GM12874 (cell line): ENCODE measurements around the gene CNTN1.

Experiments
- TF ChIP-seq, protein P1 (sequence below): IDR thresholded peaks from 2 replicates; pipeline ENCODE4 v1.5.1; 2011; ENCODE audit warnings: low read depth, mild to moderate bottlenecking, control low read depth, low read length, moderate library complexity; ENCODE audit not compliant: insufficient read depth

CNTN1 gene

DNA sequence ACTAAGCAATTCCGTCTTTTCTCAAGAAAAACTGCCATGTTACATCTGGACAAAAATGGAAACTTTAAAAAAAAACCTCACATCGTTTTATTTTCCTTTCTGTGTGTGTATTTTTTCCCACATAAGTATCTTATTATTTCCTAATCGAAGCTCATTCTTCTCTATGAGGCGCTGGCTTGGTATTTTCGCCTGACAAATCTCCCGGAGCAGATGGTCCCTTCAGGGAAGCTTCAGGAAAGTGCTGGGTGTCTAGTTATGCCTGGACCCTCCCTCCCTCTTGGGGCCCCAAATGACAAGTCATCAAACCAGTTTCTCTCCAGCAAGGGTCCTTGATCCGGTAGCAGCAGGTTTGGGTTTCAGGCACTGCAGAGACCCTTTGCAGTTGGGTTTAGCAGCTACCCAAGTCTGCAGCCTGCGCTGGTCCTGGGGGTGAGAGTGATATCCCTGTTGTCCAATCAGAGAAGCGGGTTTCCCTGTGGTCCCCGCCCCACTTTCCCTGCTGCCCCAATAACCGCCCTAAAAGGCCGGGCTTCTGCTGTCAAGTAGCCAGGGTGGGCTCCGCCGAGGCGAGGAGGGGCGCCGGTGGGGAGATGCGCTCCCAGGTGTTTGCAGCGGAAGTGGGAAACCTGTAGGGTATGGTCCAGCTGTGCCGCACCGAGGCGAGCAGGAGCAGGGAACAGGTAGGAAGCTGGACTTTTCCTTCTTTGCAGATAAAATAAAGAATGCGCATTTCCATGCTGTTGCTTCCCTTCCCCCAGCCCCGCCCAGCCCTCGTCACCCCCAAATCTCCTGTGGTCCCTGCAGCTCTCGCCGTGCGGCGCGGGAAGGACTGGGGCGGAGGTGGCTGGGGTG lies at the start of gene CNTN1:
Gene CNTN1 (plus strand): TSS at position 527 of the 852 bp plus-strand sequence.
- TF ChIP-seq, protein P1, sequence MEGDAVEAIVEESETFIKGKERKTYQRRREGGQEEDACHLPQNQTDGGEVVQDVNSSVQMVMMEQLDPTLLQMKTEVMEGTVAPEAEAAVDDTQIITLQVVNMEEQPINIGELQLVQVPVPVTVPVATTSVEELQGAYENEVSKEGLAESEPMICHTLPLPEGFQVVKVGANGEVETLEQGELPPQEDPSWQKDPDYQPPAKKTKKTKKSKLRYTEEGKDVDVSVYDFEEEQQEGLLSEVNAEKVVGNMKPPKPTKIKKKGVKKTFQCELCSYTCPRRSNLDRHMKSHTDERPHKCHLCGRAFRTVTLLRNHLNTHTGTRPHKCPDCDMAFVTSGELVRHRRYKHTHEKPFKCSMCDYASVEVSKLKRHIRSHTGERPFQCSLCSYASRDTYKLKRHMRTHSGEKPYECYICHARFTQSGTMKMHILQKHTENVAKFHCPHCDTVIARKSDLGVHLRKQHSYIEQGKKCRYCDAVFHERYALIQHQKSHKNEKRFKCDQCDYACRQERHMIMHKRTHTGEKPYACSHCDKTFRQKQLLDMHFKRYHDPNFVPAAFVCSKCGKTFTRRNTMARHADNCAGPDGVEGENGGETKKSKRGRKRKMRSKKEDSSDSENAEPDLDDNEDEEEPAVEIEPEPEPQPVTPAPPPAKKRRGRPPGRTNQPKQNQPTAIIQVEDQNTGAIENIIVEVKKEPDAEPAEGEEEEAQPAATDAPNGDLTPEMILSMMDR: no peak

DNA sequence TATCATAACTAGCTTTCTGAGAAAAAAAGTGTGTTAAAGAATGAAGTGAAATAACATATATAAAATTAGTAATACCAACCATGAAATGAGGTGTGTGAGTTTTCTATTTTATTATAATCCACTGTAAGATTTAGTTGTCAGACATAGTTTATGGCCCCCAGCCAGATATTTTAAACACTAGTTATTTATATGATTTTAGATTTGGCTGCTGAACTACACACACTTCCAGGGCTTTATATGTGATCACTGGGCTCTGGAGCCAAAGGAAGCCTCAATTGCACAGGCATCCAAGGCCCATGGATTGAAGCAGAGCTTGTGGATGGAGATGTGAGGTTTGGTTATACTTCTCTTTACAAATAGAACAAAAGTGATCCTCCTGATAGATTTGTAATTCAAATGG lies 48.7 kb upstream of the CNTN1 start:
- TF ChIP-seq, protein P1: no peak

DNA sequence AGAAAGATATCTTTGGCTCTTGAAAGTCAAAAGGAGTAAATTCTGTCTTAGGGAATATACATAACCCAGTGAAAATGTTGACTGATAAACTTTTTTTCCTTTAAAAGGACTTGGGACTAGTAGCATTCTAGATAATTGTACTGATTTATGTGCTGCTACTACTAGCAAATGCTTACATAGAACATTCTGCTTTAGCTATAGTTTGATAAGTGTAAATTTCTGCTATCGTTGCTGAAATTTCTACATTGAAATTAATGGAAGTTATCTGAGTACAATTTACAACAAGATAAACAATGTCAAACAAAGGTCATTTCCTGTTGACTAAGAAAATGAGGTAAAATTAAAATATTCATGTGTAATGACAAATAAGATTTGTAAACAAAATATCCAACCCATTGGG lies 48.3 kb upstream of the CNTN1 start:
- TF ChIP-seq, protein P1: no peak

- TF ChIP-seq, protein P1: no peak
Observed at GRCh38 chr12:40644708-40645107, 47.5 kb upstream of the CNTN1 start.

DNA sequence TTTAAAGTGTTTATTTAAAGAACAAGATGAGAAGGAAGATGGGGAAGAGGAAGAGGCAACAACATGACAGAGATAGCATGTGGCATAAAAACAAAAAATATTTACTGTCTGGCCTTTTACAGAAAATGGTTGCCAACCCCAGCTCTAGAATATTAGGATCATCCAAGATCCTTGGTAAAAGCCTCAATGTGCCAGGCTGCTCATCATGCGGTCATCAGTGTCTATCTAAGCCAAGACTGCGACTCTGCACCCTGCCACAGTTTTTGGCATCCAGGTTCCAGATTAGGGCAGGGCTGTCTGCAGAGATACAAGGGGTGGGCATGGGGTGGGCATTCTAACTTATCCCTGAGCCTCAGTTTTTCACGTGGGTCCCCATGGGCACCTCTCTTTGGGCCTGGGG lies 46.9 kb upstream of the CNTN1 start:
- TF ChIP-seq, protein P1: no peak

- TF ChIP-seq, protein P1: no peak
Observed at GRCh38 chr12:40646456-40646855, 45.8 kb upstream of the CNTN1 start.

DNA sequence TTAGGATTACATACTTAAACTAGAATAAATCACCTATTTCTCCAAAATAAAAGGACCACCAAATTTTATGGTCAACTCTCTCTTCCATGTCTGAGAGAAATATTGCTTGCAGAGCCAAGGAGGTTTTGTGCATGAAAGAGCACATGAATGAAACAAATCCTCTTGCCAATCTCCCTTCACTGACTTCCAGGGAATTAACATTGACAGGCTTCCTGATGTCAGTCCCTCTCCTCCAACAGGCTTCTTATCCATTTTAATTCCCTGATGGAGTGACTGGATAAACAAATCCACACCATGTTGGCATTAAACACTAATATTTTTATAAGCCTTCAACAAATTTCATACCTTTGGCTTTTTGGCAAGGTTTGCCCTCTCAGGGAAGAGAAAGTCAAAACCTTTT lies 45.3 kb upstream of the CNTN1 start:
- TF ChIP-seq, protein P1: no peak
